HG03095 (cell line): ENCODE measurements around the gene PCDHB5.
"Not testable (repeated sequence)": the region's sequence is repeated elsewhere in the genome, so short reads cannot be mapped to it uniquely, and the experiment has no call there.

Experiments
- ATAC-seq: cut with Tn5 transposase; IDR thresholded peaks from one replicate; pipeline ENCODE4 v1.9.1; 2021; ENCODE audit warnings: moderate library complexity; ENCODE audit not compliant: unreplicated experiment

Gene PCDHB5

DNA sequence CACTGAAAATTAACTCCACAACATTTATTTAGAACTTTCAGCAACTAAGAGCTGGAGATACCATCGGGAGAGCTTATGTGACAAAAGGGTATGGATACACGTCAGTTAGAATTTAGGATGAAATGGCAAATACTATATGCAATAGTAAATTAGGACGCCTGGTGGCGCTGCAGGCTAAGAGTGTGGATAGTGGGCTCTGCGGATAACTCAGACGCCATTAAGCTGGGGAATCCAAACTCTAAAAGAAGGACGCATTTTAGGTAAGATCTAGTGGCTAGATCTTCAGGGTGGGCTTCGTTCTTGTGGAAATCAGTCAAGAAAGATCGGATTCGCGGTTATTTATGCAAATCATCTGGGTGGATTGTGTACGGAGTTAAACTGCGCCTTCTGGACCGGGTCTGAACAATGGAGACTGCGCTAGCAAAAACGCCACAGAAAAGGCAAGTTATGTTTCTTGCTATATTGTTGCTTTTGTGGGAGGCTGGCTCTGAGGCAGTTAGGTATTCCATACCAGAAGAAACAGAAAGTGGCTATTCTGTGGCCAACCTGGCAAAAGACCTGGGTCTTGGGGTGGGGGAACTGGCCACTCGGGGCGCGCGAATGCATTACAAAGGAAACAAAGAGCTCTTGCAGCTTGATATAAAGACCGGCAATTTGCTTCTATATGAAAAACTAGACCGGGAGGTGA lies at the start of gene PCDHB5:
Gene PCDHB5, plus strand, starts transcription at position 177 of the 688 bp plus-strand sequence. Its CDS starts 229 bp downstream, at position 406.
- ATAC-seq = no peak

DNA sequence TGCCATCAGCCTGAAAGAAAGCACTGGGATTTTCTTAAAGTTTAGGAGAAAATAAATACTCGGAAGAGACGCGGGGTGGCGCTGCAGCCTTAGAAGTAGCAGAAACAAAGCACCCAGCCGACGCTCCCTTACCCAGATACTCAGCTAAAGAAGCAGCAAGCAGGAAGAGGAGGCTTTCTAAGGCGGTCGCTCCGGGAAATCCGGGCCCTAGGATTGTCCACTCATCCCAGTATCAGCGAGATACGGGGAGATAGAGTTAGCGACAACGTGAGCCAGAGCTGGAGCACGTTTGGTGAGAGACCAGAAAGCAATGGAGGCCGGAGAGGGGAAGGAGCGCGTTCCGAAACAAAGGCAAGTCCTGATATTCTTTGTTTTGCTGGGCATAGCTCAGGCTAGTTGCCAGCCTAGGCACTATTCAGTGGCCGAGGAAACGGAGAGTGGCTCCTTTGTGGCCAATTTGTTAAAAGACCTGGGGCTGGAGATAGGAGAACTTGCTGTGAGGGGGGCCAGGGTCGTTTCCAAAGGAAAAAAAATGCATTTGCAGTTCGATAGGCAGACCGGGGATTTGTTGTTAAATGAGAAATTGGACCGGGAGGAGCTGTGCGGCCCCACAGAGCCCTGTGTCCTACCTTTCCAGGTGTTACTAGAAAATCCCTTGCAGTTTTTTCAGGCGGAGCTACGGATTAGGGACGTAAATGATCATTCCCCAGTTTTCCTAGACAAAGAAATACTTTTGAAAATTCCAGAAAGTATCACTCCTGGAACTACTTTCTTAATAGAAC lies 40.3 kb upstream of the PCDHB5 start, which contains the start of gene PCDHB2:
Gene PCDHB2, plus strand, starts transcription at position 135 of the 782 bp plus-strand sequence. Its CDS starts 176 bp downstream, at position 311.
- no peak for ATAC-seq

DNA sequence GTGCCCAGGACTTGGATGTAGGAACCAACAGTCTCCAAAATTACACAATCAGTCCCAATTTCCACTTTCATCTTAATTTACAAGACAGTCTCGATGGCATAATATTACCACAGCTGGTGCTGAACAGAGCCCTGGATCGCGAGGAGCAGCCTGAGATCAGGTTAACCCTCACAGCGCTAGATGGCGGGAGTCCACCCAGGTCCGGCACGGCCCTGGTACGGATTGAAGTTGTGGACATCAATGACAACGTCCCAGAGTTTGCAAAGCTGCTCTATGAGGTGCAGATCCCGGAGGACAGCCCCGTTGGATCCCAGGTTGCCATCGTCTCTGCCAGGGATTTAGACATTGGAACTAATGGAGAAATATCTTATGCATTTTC lies 39.8 kb upstream of the PCDHB5 start:
- ATAC-seq = no peak

DNA sequence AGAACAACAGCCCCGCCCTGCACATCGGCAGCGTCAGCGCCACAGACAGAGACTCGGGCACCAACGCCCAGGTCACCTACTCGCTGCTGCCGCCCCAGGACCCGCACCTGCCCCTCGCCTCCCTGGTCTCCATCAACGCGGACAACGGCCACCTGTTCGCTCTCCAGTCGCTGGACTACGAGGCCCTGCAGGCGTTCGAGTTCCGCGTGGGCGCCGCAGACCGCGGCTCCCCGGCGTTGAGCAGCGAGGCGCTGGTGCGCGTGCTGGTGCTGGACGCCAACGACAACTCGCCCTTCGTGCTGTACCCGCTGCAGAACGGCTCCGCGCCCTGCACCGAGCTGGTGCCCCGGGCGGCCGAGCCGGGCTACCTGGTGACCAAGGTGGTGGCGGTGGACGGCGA lies 38.8 kb upstream of the PCDHB5 start:
- not testable (repeated sequence) for ATAC-seq

DNA sequence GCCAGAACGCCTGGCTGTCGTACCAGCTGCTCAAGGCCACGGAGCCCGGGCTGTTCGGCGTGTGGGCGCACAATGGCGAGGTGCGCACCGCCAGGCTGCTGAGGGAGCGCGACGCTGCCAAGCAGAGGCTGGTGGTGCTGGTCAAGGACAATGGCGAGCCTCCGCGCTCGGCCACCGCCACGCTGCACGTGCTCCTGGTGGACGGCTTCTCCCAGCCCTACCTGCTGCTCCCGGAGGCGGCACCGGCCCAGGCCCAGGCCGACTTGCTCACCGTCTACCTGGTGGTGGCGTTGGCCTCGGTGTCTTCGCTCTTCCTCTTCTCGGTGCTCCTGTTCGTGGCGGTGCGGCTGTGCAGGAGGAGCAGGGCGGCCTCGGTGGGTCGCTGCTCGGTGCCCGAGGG lies 38.4 kb upstream of the PCDHB5 start:
- ATAC-seq = not testable (repeated sequence)

DNA sequence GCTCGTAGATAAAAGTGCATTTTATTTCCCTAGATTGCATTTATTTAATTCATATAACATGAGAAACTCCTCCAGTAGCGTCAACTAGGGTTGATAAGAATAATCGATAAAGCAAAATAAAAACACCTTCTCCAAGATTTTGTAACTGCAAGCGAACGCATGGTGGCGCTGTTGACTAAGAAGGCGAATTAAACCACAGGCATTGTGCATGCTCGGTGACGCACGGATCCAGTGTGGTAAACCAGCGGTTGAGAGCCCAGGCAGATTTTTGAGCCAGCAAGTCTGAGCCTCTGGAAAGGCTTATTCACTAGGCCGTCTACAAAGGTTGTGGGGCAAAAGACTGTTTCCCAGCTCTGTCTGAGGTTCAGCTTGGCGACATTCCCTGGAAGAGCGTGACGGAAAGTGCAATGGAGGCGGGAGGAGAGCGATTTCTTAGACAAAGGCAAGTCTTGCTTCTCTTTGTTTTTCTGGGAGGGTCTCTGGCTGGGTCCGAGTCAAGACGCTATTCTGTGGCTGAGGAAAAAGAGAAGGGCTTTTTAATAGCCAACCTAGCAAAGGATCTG lies 34.7 kb upstream of the PCDHB5 start, which contains the start of gene PCDHB3:
Gene PCDHB3, plus strand, starts transcription at position 231 of the 563 bp plus-strand sequence. Its CDS starts 177 bp downstream, at position 408.
- ATAC-seq = no peak

DNA sequence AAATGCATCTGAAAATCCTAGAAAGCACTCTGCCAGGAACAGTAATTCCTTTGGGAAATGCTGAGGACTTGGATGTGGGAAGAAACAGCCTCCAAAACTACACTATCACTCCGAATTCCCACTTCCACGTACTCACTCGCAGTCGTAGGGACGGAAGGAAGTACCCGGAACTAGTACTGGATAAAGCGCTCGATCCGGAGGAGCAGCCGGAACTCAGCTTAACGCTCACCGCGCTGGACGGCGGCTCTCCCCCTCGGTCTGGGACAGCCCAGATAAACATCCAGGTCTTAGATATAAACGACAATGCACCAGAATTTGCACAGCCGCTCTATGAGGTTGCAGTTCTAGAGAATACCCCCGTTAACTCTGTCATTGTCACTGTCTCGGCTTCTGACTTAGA lies 33.9 kb upstream of the PCDHB5 start:
- no peak for ATAC-seq

DNA sequence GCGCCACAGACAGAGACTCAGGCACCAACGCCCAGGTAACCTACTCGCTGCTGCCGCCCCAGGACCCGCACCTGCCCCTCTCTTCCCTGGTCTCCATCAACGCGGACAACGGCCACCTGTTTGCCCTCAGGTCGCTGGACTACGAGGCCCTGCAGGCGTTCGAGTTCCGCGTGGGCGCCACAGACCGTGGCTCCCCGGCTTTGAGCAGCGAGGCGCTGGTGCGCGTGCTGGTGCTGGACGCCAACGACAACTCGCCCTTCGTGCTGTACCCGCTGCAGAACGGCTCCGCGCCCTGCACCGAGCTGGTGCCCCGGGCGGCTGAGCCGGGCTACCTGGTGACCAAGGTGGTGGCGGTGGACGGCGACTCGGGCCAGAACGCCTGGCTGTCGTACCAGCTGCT lies 32.9 kb upstream of the PCDHB5 start:
- ATAC-seq = not testable (repeated sequence)

DNA sequence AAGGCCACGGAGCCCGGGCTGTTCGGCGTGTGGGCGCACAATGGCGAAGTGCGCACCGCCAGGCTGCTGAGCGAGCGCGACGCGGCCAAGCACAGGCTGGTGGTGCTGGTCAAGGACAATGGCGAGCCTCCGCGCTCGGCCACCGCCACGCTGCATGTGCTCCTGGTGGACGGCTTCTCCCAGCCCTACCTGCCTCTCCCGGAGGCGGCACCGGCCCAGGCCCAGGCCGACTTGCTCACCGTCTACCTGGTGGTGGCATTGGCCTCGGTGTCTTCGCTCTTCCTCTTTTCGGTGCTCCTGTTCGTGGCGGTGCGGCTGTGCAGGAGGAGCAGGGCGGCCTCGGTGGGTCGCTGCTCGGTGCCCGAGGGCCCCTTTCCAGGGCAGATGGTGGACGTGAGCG lies 32.5 kb upstream of the PCDHB5 start:
- not testable (repeated sequence) for ATAC-seq

DNA sequence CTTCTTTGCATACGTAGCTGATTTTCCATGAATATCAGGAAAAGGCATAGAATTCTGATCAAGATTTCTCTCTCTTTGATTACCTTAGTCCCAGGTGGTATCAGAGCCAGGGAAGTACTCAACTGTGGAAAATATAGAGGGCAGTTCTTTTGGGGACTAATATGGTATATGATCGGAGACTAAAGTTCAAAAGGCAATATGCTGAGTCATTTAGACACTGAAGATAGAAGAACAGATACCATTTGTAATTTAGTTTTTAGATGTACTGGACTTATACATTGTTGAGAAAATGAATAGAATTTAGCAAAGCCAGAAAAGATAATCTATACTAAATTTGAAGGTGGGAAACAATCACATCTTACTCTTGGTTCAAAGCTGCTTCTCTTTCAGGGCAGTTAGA lies 29.7 kb upstream of the PCDHB5 start:
- no peak for ATAC-seq

DNA sequence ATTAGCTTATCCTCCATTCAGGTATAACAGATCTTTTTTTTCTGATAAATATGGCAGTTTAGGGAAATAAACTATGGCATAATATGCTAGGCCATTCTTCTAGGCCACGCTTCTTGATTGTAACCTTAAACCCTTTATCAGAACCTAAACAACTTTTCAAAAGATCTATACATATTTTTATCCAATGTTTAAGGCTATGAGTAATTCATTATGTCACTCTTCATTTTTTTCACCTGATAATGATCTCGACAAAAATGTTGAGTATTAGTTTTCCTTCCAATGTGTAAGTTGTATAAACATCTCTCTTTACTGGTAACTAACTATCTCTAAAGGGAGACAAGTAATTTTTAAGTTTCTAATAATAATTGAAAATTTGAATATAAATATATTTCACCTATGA lies 15.8 kb upstream of the PCDHB5 start:
- ATAC-seq = no peak

DNA sequence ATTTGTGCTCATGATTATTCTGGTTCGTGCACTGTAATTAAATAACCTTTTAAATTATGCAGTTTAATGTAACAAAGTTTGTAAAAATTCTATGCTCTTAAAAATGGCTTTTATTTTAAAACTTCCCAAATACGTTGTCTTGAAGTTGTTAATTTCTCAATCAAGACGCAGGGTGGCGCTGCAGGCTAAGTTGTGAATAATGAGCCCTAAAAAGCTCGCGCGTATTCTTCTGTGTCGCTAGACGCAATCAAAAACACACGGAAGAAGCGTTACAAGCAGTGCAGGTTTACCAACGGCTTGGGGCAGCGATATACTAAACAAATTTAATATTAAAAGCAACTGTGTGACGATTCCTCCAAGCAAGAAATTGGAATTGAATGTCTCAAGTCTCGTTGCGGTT lies 13.4 kb upstream of the PCDHB5 start, which contains the start of gene PCDHB4:
Gene PCDHB4, plus strand, starts transcription at position 256 of the 400 bp plus-strand sequence. CDS start 181 bp downstream, outside the sequence.
- ATAC-seq = no peak

DNA sequence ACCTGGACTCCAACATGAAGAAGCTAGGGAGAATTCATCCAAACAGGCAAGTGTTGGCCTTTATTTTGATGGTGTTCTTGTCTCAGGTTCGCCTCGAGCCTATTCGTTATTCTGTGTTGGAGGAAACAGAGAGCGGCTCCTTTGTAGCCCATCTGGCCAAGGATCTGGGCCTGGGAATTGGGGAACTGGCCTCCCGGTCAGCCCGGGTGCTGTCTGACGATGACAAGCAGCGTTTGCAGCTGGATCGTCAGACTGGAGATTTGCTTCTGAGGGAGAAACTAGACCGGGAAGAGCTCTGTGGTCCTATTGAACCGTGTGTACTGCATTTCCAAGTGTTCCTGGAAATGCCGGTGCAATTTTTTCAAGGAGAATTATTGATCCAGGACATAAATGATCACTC lies 13.0 kb upstream of the PCDHB5 start:
- ATAC-seq = no peak

DNA sequence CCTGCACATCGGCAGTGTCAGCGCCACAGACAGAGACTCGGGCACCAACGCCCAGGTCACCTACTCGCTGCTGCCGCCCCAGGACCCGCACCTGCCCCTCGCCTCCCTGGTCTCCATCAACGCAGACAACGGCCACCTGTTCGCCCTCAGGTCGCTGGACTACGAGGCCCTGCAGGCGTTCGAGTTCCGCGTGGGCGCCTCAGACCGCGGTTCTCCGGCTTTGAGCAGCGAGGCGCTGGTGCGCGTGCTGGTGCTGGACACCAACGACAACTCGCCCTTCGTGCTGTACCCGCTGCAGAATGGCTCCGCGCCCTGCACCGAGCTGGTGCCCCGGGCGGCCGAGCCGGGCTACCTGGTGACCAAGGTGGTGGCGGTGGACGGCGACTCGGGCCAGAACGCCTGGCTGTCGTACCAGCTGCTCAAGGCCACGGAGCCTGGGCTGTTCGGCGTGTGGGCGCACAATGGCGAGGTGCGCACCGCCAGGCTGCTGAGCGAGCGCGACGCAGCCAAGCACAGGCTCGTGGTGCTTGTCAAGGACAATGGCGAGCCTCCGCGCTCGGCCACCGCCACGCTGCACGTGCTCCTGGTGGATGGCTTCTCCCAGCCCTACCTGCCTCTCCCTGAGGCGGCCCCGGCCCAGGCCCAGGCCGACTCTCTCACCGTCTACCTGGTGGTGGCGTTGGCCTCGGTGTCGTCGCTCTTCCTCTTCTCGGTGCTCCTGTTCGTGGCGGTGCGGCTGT lies 11.4 kb upstream of the PCDHB5 start:
- ATAC-seq = not testable (repeated sequence)

DNA sequence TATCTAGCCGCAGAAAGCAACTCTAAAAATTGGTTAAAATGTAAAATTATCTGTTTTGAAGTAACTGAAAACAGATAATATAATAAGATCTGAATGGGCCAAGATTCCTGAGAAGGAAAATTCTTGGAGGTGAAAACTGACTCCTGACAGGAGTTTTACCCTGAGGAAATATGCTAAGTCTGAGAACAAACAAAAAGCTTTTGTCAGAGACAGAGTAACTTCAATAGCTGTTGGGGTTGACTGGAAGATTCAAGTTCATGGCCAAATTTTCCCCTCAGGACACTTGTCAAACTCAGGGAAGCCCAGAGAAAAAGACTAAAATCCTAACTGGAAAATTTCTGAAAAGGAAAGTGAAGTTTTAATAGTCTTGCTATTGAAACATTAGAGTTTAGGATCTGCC lies 7.7 kb upstream of the PCDHB5 start:
- no peak for ATAC-seq

DNA sequence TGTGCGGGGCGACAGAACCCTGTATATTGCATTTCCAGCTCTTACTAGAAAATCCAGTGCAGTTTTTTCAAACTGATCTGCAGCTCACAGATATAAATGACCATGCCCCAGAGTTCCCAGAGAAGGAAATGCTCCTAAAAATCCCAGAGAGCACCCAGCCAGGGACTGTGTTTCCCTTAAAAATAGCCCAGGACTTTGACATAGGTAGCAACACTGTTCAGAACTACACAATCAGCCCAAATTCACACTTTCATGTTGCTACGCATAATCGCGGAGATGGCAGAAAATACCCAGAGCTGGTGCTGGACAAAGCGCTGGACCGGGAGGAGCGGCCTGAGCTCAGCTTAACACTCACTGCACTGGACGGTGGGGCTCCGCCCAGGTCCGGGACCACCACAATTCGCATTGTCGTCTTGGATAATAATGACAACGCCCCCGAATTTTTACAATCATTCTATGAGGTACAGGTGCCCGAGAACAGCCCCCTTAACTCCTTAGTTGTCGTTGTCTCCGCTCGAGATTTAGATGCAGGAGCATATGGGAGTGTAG lies 786 bp downstream of the PCDHB5 start:
- ATAC-seq = no peak

DNA sequence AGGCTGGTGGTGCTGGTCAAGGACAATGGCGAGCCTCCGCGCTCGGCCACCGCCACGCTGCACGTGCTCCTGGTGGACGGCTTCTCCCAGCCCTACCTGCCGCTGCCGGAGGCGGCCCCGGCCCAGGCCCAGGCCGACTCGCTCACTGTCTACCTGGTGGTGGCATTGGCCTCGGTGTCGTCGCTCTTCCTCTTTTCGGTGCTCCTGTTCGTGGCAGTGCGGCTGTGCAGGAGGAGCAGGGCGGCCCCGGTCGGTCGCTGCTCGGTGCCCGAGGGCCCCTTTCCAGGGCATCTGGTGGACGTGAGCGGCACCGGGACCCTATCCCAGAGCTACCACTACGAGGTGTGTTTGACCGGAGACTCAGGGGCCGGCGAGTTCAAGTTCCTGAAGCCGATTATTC lies 2.3 kb downstream of the PCDHB5 start:
- ATAC-seq = not testable (repeated sequence)

DNA sequence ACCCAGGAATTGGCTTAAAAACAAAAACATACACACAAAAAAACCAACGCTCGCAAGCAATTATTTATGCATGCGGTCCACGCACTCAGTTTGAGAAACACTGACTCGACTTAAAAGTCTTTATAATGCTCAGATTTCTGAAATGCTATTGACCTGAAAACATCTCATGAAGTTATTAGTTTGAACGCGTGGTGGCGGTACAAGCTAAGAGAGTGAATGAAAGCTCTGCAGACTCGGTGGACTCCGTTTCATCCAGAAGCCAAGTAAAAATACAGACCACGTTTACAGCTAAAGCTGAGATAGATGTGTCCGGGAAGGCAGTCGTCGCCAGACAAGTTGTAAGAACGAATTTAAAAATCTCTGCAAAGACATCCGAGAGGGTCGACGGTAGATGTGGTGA lies 14.8 kb downstream of the PCDHB5 start, which contains the start of gene PCDHB6:
Gene PCDHB6, plus strand, starts transcription at position 246 of the 400 bp plus-strand sequence. CDS start 201 bp downstream, outside the sequence.
- no peak for ATAC-seq

DNA sequence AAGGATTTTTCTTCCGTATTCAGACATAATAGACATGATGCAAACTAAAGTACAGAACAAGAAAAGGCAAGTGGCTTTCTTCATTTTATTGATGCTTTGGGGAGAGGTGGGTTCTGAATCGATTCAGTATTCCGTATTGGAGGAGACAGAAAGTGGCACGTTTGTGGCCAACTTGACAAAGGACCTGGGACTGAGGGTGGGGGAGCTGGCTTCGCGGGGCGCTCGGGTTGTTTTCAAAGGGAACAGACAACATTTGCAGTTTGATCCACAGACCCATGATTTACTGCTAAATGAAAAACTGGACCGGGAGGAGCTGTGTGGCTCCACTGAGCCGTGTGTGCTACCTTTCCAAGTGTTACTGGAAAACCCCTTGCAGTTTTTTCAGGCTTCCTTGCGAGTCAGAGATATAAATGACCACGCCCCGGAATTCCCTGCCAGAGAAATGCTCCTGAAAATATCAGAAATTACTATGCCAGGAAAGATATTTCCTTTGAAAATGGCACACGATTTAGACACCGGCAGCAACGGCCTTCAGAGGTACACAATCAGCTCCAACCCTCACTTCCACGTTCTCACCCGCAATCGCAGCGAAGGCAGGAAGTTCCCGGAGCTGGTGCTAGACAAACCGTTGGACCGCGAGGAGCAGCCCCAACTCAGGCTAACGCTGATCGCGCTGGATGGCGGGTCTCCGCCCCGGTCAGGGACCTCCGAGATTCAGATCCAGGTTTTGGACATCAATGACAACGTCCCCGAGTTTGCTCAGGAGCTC lies 15.4 kb downstream of the PCDHB5 start:
- no peak for ATAC-seq

DNA sequence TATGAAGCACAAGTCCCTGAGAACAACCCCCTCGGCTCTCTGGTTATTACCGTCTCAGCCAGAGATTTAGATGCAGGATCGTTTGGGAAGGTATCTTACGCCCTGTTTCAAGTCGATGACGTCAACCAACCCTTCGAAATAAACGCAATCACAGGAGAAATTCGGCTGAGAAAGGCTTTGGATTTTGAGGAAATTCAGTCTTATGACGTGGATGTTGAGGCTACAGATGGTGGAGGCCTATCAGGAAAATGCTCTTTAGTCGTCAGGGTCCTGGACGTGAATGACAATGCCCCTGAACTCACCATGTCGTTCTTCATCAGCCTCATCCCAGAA lies 16.0 kb downstream of the PCDHB5 start:
- ATAC-seq = no peak
